ENCODE results near the gene RPS19.
"Not testable (repeated sequence)": the region's sequence is repeated elsewhere in the genome, so short reads cannot be mapped to it uniquely, and the experiment has no call there.

RPS19 gene

DNA sequence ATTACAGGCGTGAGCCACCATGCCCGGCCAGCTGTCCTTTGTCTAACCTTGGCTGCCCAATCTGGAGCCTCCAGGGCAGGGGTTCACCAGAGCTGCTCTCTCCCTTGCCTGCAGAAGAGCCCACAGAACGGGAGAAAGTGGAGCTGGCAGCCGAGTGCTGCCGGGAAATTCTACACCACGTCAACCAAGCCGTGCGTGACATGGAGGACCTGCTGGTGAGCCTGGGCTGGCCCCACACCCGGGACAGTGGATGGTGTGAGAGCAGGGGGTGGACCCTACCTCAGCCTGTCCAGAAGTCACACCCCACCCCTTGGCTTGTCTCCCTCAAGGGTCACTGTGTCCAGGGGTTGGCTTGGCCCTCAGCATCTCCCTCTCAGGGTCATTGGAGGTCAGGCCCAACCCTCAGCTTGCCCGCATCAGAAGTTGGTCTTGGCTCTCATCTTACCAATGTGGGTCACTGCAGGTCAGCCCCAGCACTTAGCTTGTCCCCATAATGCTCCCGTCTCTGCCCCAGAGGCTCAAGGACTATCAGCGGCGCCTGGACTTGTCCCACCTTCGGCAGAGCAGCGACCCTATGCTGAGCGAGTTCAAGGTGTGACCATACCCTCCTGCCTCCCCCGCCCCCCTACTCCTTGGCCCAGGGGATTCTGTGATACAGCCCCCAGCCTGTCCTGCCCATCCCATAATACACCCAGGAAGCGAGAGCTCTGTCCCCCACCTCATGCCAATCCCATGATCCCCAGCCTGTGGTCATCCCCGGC lies 43.3 kb downstream of the RPS19 start:
- no peak for DNase-seq

- peak; percentile 95 for DNase-seq
Measured at GRCh38 chr19:41904118-41904870, 44.2 kb downstream of the RPS19 start.

- no peak for DNase-seq
Measured at GRCh38 chr19:41905273-41906002, 45.4 kb downstream of the RPS19 start.

DNA sequence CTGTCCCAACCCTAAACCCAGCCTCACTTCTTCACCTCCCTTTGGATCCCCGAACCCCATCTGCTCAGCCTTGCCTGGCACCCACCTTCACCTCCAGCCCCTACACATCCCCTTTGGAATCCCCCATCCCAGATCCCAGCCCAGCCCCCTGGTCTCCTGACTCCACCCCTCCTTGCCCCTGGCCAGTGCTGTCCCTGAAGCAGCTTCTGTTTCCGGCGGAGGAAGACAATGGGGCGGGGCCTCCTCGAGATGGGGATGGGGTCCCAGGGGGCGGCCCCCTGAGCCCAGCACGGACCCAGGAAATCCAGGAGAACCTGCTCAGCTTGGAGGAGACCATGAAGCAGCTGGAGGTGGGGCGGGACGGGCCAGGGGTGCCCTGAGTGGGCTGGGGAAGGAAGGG lies 46.2 kb downstream of the RPS19 start:
- no peak for DNase-seq

- no peak for DNase-seq
Measured at GRCh38 chr19:41906916-41907680, 47.0 kb downstream of the RPS19 start.

DNA sequence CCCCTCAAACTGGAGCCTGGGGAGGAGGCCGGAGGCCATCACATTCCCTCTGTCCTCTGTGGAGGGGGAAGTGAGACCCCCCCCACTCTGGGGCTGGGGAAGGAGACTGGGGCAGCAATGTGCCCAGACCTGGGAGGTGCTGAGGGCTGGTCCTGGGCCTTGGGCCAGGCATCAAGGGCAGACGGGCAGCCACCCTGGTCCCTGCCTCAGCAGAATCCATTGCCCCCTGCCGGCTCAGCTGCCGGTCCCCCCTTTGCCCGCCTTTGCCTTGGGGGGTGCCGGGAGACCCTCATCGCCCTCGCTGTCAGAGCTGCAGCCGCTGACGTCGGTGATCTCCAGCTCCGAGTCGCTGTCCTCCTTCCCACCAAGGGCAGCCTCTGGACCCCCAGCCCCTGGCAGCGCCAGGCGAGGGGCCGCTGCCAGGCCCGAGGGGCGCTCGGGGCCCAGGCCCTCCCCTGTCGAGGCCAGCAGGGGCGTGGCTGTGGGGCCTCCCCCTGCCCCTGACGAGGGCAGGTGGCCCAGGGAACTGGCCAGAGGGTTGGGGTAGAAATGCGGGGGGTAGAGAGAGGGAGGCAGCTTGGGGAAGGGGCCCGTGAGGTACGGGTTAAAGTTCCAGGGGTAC lies 48.0 kb downstream of the RPS19 start:
- DNase-seq = no peak

GRCh38 chr19:41908724-41909464 lies 48.8 kb downstream of the RPS19 start:
- DNase-seq = no peak

DNA sequence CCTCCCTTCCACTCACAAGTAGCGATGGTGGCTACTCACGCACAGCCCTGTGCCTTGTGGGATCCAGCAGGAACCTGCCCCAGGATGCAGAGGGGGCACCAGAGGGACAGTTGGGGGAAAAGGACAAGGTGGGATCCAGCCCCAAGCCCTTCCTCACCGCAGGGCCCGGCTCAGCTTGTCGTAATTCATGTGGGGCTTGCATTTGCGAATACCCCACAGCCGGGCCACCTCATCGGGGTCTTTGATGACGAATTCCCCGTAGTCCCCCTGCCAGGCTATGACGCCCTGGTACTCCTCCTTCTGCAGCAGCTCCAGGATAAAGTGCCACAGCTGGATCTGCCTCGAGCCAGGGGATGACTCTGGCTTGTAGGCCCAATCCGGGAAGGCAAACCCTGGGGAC lies 49.7 kb downstream of the RPS19 start:
- DNase-seq = no peak

GRCh38 chr19:41910240-41910991 lies 50.4 kb downstream of the RPS19 start:
- DNase-seq = no peak

DNA sequence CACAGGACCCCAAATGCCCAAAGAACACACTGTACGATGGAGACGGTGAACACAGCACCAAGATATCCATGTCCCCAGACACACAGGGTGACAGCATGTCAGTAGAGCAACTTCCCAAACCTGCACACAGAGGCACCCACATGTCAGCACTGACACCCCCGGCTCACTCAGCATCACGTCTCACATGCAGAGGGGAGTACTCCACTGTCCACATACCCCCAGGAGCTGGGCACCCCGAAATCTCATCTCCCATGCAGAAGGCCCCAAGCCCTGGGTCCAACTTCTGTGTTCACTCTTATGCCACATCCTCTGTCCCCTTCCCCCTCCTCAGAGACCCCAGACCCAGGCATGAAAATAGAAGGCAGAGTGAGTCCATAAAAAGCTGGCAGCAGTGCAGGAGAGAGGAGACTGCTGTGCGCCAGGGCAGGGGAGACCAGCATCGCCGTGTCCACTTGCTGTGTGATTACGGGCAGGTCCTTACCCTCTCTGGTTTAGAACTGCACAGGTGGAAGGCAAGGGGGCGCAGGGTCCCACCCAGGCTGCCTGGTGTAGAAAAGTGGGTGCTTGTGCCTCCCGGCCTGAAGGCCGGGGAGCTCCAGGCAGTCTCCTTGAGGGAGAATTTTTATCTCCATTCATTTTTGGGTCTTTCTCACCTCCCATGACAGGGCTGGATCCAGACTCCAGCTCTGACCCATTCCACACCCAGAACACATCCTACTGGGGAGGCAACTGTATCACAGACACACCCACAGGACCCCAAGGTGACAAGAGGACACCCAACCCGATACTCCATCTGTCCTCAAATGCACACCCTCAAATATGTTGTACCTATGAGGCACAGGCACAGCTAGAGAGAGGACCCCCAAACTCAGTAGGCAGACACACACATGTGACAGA lies 51.2 kb downstream of the RPS19 start:
- no peak for DNase-seq

GRCh38 chr19:41911889-41912731 lies 52.1 kb downstream of the RPS19 start:
- no peak for DNase-seq

DNA sequence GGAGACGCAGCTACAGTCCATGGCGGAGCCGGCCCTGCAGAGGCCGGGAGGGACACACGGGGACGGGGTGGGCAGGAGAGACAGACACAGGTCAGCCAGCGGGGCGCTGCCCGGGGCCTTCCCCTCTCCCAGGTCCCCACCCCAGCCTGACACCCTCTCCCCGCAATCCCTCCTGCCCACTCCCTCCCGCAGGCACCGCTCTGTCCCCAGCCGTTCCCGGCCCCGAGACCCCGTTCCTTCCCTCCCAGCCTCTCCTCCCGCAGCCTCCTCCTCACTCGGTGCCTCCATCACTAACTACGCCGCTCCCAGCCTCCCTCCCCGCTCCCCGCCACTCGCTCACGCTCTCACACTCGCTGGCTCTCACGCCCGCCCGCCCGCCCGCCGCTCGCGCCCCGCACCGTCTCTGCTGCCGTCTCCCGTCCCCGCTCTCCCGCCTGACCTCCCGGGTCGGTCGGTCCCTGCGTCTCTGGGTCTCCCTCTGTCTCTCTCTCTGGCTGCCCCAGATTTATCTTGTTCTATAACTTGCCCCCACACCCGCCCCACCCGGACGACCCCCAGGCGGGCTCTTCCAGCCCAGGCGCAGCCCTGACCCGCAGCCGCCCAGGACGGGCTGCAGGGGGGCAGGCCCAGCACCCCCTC lies 53.0 kb downstream of the RPS19 start:
- no peak for DNase-seq

DNA sequence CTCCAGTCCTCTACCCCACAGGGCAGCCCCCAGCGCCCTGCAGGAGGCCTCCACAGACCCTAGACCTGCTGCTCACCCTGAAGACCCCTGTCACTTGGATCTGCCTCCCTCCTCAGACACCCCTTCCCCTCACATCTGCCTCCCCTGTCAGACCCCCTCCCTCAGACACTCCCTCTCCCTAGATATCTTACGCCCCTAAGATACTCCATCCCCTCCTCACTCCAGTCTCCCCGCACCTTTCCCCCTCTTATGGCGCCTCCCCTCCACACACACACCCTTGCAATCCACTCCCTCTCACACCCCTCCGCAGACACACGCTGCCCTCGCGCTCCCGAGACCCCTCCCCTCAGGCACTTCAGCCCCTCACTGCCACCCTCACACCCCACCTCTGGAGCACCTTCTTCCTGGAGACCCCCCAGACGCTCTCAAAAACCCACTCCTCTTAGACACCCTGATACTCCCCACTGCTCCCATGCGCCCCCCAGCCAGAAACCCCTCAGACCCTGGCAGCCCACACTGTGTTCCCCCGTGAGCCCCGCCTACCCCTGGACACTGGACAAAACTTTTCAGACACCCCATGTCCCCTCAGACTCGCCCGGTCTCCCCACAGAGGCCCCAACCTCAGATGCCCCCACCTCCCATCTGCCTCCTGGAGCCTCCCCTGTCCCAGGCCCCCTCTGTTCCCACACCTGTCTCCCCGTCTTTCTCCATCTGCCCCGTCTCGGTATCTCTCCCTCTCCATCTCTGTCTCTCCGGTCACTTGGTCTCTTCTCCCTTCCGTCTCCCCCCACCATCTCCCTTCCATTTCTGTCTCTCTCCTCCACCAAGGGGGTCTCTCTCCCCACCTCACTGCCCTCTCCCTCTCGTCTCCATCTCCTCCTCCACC lies 53.7 kb downstream of the RPS19 start:
- DNase-seq = no peak

DNA sequence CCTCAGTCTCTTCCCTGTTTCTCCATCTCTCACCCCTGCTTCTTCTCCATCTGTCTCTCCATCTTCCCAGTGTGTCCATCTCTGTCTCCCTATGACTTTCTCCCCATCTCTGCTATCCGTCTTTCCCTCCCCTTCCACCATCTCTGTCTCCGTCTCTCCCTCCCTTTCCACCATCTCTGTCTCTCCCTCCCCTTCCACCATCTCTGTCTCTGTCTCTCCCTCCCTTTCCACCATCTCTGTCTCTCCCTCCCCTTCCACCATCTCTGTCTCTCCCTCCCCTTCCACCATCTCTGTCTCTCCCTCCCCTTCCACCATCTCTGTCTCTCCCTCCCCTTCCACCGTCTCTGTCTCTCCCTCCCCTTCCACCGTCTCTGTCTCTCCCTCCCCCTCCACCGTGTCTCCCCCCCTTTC lies 54.4 kb downstream of the RPS19 start:
- DNase-seq = not testable (repeated sequence)

- DNase-seq = no peak
Measured at GRCh38 chr19:41915021-41915775, 55.1 kb downstream of the RPS19 start.

DNA sequence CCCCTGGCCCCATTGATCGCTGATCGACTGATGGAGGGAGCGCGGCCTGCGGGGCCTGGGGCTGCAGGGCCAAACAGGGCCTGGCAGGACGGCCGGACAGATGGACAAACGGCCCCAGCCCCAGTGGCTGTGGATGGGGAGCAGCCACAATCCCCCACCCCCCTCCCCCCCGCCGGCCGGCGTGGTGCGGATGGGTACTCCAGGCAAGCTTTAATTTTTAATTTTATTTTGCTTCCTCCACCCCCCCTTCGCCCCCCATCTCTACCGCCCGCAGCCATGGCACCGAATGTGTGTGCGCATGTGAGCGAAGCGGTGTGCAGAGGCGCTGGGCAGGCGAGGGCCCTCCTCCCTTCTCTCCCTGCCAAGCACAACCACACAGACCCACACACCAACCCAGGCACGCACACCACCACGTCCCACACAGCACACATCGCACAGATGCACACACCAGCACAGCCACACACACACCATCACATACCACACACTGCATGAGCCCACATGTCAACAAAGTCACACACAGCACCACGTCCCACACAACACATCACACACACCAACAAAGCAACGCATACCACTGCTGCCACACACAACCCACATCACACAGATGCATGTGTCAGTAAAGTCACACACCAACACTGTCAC lies 55.8 kb downstream of the RPS19 start:
- no peak for DNase-seq

Measured in NCI-H2029 treated with DMSO at 0.1 percent for 48 hours (cell line).